ENCODE measurements around the gene CFAP58. TPM values are rescaled to one million over a fixed set of nuclear protein-coding genes. Genes with fewer than 3 reads are reported as not detected.

CFAP58 gene
- total RNA-seq, 2 experiments from 2014 or later, result not detected

- no peaks in the 10 kb centered on the region for H3K9me3 ChIP-seq (ENCODE audit: control insufficient read depth in 1 of 2, insufficient read depth in 1 of 2, low read length in 2 of 2)
- H3K27me3 ChIP-seq (ENCODE audit: control insufficient read depth in 1 of 2, insufficient read depth in 2 of 2, low read length in 2 of 2), result peaks cover 4 to 5% of the 10 kb centered on the region in 2 experiments
- H3K4me1 ChIP-seq (ENCODE audit: insufficient read depth, low read length), result no peaks in the 10 kb centered on the region
- CTCF ChIA-PET, result no interaction called here
- no peaks in the 10 kb centered on the region for H3K9me3 Mint-ChIP-seq
- no peak overlapping the region for H3K4me3 ChIP-seq (ENCODE audit: low read length)
- H3K4me1 Mint-ChIP-seq (ENCODE audit: low read depth), result no peaks in the 10 kb centered on the region
- no peak for TF ChIP-seq CTCF (IDR thresholded peaks at IDR 0.05)
- H3K27ac ChIP-seq (ENCODE audit: low read depth in 1 of 2, low read length in 2 of 2), result no peak overlapping the region
- H3K36me3 ChIP-seq (ENCODE audit: insufficient read depth, low read length), result no peaks in the 10 kb centered on the region
- intact Hi-C loops (cut with DNase I, micrococcal nuclease), result no loop called here
- ATAC-seq (ENCODE audit: poor library complexity), result no peak
- no peak overlapping the region for H3K27ac Mint-ChIP-seq
- DNase-seq, result no peak
- peaks cover 30% of the 10 kb centered on the region for H3K27me3 Mint-ChIP-seq
- no peaks in the 10 kb centered on the region for H3K36me3 Mint-ChIP-seq (ENCODE audit: low read depth)
- POLR2A ChIA-PET, result no interaction called here
- H3K4me3 Mint-ChIP-seq, result no peak overlapping the region
Observed at GRCh38 chr10:104433669-104434068, 80.0 kb downstream of the CFAP58 start.

- no peak overlapping the region for H3K4me3 Mint-ChIP-seq
- no peaks in the 10 kb centered on the region for H3K4me1 Mint-ChIP-seq (ENCODE audit: low read depth)
- POLR2A ChIA-PET, result no interaction called here
- Histone ChIP-seq H3K4me1 (ENCODE audit: insufficient read depth, low read length) (no peaks in the 10 kb centered on the region), H3K36me3 (ENCODE audit: insufficient read depth, low read length) (no peaks in the 10 kb centered on the region), H3K27ac (ENCODE audit: low read depth in 1 of 2, low read length in 2 of 2) (no peak overlapping the region), H3K27me3 (ENCODE audit: control insufficient read depth in 1 of 2, insufficient read depth in 2 of 2, low read length in 2 of 2) (peaks cover 4 to 5% of the 10 kb centered on the region in 2 experiments), H3K9me3 (ENCODE audit: control insufficient read depth in 1 of 2, insufficient read depth in 1 of 2, low read length in 2 of 2) (no peaks in the 10 kb centered on the region), H3K4me3 (ENCODE audit: low read length) (no peak overlapping the region)
- CTCF ChIA-PET, result no interaction called here
- peaks cover 32% of the 10 kb centered on the region for H3K27me3 Mint-ChIP-seq
- intact Hi-C loops (cut with DNase I, micrococcal nuclease), result no loop called here
- TF ChIP-seq CTCF (IDR thresholded peaks at IDR 0.05), result no peak
- no peak for ATAC-seq (ENCODE audit: poor library complexity)
- DNase-seq, result no peak
- no peak overlapping the region for H3K27ac Mint-ChIP-seq
- no peaks in the 10 kb centered on the region for H3K36me3 Mint-ChIP-seq (ENCODE audit: low read depth)
- H3K9me3 Mint-ChIP-seq, result no peaks in the 10 kb centered on the region
Observed at GRCh38 chr10:104434601-104435000, 81.0 kb downstream of the CFAP58 start.

GRCh38 chr10:104435822-104436221, 82.2 kb downstream of the CFAP58 start:
- H3K27me3 Mint-ChIP-seq, result peaks cover 25% of the 10 kb centered on the region
- intact Hi-C loops (cut with DNase I, micrococcal nuclease), result no loop called here
- ATAC-seq (ENCODE audit: poor library complexity), result no peak
- ChIA-PET POLR2A (no interaction called here), CTCF (no interaction called here)
- no peak overlapping the region for H3K4me3 Mint-ChIP-seq
- H3K4me1 Mint-ChIP-seq (ENCODE audit: low read depth), result no peaks in the 10 kb centered on the region
- no peak for DNase-seq
- Histone ChIP-seq H3K4me3 (ENCODE audit: low read length) (no peak overlapping the region), H3K9me3 (ENCODE audit: control insufficient read depth in 1 of 2, insufficient read depth in 1 of 2, low read length in 2 of 2) (no peaks in the 10 kb centered on the region), H3K27ac (ENCODE audit: low read depth in 1 of 2, low read length in 2 of 2) (no peak overlapping the region), H3K4me1 (ENCODE audit: insufficient read depth, low read length) (no peaks in the 10 kb centered on the region), H3K36me3 (ENCODE audit: insufficient read depth, low read length) (no peaks in the 10 kb centered on the region), H3K27me3 (ENCODE audit: control insufficient read depth in 1 of 2, insufficient read depth in 2 of 2, low read length in 2 of 2) (peaks cover 0 to 4% of the 10 kb centered on the region in 2 experiments)
- no peak for TF ChIP-seq CTCF (IDR thresholded peaks at IDR 0.05)
- no peaks in the 10 kb centered on the region for H3K36me3 Mint-ChIP-seq (ENCODE audit: low read depth)
- no peaks in the 10 kb centered on the region for H3K9me3 Mint-ChIP-seq
- H3K27ac Mint-ChIP-seq, result no peak overlapping the region
